ENCODE results near the gene EIPR1. TPM values are rescaled to one million over a fixed set of nuclear protein-coding genes. Genes with fewer than 3 reads are reported as not detected.

Gene EIPR1
- total and polyA plus RNA-seq, 10 of the 15 experiments (the other 5 are each of a cell fraction or from before 2014, with no cell fraction given) = 23.6 to 61.2 (median 42.2) TPM

GRCh38 chr2:3377279-3377611, 373 bp downstream of the EIPR1 start (continued):
- TF ChIP-seq REST (IDR thresholded peaks at IDR 0.05; ENCODE audit: low read depth, low read length) (no peak), TBL1XR1 (IDR thresholded peaks at IDR 0.05; ENCODE audit: low read depth, low read length) (0 out of 2 replicates have a peak, but pooled peaks have one; percentile 23), EP300 (IDR thresholded peaks at IDR 0.05; ENCODE audit: borderline replicate concordance in 1 of 2, control insufficient read depth in 1 of 2, low read depth in 2 of 2, low read length in 2 of 2) (0 out of 4 replicates have a peak, but pooled peaks of 1 of the 2 experiments have one; percentile 20), CHD1 (IDR thresholded peaks at IDR 0.05; ENCODE audit: low read depth, low read length) (no peak), ZNF217 (IDR thresholded peaks at IDR 0.05) (no peak), ZNF207 (IDR thresholded peaks at IDR 0.05; ENCODE audit: borderline replicate concordance) (no peak), KDM1A (IDR thresholded peaks at IDR 0.05; ENCODE audit: borderline replicate concordance) (no peak), MTA2 (IDR thresholded peaks at IDR 0.05; ENCODE audit: low read depth) (0 out of 2 replicates have a peak, but pooled peaks have one; percentile 40), IRF5 (IDR thresholded peaks at IDR 0.05; ENCODE audit: borderline replicate concordance) (no peak), BCLAF1 (IDR thresholded peaks at IDR 0.05) (no peak), POLR2AphosphoS5 (IDR thresholded peaks at IDR 0.05; ENCODE audit: low read length) (no peak), NR2F1 (conservative IDR thresholded peaks at IDR 0.05) (peak; percentile 58; the same call in 1 of the 2 replicates), PBX3 (IDR thresholded peaks at IDR 0.05; ENCODE audit: insufficient replicate concordance, low read depth, low read length) (no peak), SPI1 (IDR thresholded peaks at IDR 0.05; ENCODE audit: borderline replicate concordance, insufficient read depth, low read depth, low read length) (no peak), RELA (IDR thresholded peaks at IDR 0.05; ENCODE audit: borderline replicate concordance, partially characterized antibody) (no peak)
- TF ChIP-seq, protein P1, sequence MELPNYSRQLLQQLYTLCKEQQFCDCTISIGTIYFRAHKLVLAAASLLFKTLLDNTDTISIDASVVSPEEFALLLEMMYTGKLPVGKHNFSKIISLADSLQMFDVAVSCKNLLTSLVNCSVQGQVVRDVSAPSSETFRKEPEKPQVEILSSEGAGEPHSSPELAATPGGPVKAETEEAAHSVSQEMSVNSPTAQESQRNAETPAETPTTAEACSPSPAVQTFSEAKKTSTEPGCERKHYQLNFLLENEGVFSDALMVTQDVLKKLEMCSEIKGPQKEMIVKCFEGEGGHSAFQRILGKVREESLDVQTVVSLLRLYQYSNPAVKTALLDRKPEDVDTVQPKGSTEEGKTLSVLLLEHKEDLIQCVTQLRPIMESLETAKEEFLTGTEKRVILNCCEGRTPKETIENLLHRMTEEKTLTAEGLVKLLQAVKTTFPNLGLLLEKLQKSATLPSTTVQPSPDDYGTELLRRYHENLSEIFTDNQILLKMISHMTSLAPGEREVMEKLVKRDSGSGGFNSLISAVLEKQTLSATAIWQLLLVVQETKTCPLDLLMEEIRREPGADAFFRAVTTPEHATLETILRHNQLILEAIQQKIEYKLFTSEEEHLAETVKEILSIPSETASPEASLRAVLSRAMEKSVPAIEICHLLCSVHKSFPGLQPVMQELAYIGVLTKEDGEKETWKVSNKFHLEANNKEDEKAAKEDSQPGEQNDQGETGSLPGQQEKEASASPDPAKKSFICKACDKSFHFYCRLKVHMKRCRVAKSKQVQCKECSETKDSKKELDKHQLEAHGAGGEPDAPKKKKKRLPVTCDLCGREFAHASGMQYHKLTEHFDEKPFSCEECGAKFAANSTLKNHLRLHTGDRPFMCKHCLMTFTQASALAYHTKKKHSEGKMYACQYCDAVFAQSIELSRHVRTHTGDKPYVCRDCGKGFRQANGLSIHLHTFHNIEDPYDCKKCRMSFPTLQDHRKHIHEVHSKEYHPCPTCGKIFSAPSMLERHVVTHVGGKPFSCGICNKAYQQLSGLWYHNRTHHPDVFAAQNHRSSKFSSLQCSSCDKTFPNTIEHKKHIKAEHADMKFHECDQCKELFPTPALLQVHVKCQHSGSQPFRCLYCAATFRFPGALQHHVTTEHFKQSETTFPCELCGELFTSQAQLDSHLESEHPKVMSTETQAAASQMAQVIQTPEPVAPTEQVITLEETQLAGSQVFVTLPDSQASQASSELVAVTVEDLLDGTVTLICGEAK (IDR thresholded peaks at IDR 0.05; ENCODE audit: borderline replicate concordance) = peak; percentile 79
